ENCODE results near the gene KIF16B.

Gene KIF16B

GRCh38 chr20:16284385-16285100 lies 288.7 kb downstream of the KIF16B start:
- no peak overlapping the region for H3K4me3 ChIP-seq (ENCODE audit: control insufficient read depth, low read depth, low read length)
- no peak for DNase-seq (ENCODE audit: low read depth)
- TF ChIP-seq CTCF (IDR thresholded peaks at IDR 0.05; ENCODE audit: control insufficient read depth, insufficient read depth, low read depth, low read length, missing control alignments) = no peak

GRCh38 chr20:16283978-16284377 lies 289.3 kb downstream of the KIF16B start:
- H3K4me3 ChIP-seq (ENCODE audit: control insufficient read depth, low read depth, low read length) = no peak overlapping the region
- TF ChIP-seq CTCF (IDR thresholded peaks at IDR 0.05; ENCODE audit: control insufficient read depth, insufficient read depth, low read depth, low read length, missing control alignments) = no peak
- DNase-seq (ENCODE audit: low read depth) = no peak

GRCh38 chr20:16283307-16283706 lies 289.9 kb downstream of the KIF16B start:
- TF ChIP-seq CTCF (IDR thresholded peaks at IDR 0.05; ENCODE audit: control insufficient read depth, insufficient read depth, low read depth, low read length, missing control alignments) = no peak
- H3K4me3 ChIP-seq (ENCODE audit: control insufficient read depth, low read depth, low read length) = no peak overlapping the region
- DNase-seq (ENCODE audit: low read depth) = no peak

GRCh38 chr20:16280219-16280618 lies 293.0 kb downstream of the KIF16B start:
- TF ChIP-seq CTCF (IDR thresholded peaks at IDR 0.05; ENCODE audit: control insufficient read depth, insufficient read depth, low read depth, low read length, missing control alignments) = no peak
- no peak for DNase-seq (ENCODE audit: low read depth)
- no peak overlapping the region for H3K4me3 ChIP-seq (ENCODE audit: control insufficient read depth, low read depth, low read length)

- no peak for DNase-seq (ENCODE audit: low read depth)
- H3K4me3 ChIP-seq (ENCODE audit: control insufficient read depth, low read depth, low read length) = no peak overlapping the region
- no peak for TF ChIP-seq CTCF (IDR thresholded peaks at IDR 0.05; ENCODE audit: control insufficient read depth, insufficient read depth, low read depth, low read length, missing control alignments)
Measured at GRCh38 chr20:16279320-16279719, 293.9 kb downstream of the KIF16B start.

GRCh38 chr20:16273812-16274555 lies 299.3 kb downstream of the KIF16B start:
- TF ChIP-seq CTCF (IDR thresholded peaks at IDR 0.05; ENCODE audit: control insufficient read depth, insufficient read depth, low read depth, low read length, missing control alignments) = no peak
- DNase-seq (ENCODE audit: low read depth) = no peak

More at GRCh38 chr20:16273812-16274555, 299.3 kb downstream of the KIF16B start:
- no peak overlapping the region for H3K4me3 ChIP-seq (ENCODE audit: control insufficient read depth, low read depth, low read length)

All from AG09309 (cell line).